Stimulated activated CD4-positive, alpha-beta T cell treated with anti-CD3 and anti-CD28 coated beads, Interleukin-1b, Interleukin-23, amount 100 ng/mL, for 4 hours (primary cell): ENCODE measurements around the gene TUT4.

Experiments
- DNase-seq, 2 donors: peaks; one replicate each; pipeline ENCODE4 v3.0.0-alpha.2; 2020; ENCODE audit warnings: low read depth in 2 of 2

TUT4 gene

DNA sequence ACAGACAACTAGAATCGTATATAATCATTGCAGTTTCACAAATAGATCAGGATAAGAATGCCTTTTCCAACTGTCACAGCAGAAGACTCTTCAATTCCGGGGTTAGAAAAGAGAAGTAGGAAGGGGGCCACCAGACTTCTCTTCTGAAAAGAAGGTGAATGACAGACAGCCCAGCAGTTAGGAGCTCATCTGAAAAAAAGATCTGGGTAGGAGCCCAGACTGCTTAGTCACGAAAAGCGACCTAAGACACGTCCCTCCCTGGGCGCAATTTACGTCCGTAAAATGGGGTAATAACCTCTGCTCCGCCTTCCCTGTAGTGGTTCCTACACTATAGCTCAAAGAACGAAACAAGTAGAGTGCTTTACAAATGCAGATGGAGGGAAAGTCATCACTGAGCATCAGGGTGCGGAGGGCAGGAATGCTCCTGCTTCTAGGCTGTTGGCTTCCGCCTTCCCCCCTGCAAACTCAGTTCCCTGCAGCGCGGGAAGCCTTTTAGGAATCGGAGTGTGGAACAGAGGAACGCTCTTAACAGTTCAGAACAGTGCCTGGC, 149.3 kb downstream of the TUT4 start:
- peak in 1 of 2 donors; percentile 12 for DNase-seq

DNA sequence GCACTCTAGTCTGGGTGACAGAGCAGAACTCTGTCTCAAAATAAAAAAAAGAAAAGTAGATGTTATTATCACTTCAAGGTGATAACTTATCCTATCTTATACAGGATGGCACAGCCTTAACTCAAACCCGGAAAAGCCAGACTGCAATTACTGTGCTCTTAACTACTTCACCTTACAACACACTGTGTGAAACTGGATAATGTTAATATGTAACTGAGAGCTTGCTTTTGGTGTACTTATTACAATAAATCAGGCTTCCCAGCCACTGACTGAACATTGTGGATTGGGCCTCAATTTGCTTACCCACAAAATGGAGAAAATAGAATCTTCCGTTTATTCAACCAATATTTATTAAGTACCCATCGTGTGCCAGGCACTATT, 150.0 kb downstream of the TUT4 start:
- no peak for DNase-seq

DNA sequence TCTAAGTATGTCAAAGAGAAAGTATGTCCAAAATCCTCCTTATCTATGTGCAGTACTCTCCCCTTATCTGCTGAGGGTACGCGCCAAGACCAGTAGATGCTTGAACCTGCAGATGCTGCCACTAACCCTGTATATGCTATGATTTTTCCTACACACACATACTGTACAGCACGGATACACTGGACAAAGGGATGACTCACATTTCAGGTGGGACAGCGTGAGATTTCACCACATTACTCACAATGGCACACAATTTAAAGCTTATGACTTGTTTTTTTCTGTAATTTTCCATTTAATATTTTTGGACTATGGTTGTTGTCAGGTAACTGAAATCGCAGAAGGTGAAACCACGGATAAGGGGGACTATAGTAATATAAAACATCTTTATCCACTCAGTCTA, 152.8 kb downstream of the TUT4 start:
- DNase-seq = no peak

DNA sequence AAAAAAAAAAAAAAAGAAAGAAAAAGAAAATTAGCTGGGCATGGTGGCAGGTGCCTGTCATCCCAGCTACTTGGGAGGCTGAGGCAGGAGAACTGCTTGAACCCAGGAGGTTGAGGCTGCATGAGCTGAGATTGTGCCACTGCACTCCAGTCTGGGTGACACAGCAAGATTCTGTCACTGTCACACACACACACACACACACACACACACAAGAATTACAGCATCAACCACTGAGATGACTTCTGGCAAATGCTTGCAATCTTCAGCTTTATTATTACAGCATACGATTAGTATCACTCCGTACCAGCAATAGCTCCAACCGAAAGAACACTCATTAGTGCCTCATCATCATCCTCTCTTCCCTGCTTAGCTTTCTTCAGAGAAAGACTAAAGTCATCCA, 153.3 kb downstream of the TUT4 start:
- DNase-seq = no peak

DNA sequence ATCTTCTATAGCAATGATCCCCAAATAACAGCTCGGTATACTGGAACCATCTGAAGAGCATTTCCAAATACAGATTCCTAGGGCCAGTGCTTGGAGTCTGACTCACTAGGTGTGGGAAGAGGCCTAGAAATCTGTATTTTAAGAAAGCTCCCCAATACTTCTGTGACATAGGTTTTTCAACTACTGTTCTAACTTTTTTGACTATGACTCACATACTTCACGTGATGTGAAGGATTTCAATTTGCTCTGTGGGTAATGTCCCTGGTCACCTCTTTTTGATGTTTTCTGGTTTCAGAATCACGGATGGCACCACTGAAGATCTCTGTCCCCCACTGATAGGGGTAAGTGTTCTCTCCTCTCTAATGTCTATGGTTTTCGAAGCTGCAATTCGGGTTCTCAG, 159.7 kb downstream of the TUT4 start:
- no peak for DNase-seq

DNA sequence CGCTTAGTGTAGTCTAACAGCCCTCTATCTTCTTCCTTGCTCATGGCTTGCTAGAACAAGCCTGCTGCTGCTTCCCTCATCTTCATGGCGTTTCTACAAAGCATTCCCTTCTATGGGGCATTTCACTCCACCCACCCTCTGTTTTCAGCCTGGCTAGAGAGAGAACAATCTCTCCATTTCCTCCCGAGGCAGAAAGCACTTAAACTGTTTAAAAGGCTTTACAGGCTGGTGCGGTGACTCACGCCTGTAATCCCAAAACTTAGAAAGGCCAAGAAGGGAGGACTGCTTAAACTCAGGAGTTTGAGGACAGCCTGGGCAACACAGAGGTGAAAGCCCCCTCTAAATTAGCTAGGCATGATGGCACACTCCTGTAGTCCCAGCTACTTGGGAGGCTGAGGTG, 166.4 kb downstream of the TUT4 start:
- DNase-seq = no peak

DNA sequence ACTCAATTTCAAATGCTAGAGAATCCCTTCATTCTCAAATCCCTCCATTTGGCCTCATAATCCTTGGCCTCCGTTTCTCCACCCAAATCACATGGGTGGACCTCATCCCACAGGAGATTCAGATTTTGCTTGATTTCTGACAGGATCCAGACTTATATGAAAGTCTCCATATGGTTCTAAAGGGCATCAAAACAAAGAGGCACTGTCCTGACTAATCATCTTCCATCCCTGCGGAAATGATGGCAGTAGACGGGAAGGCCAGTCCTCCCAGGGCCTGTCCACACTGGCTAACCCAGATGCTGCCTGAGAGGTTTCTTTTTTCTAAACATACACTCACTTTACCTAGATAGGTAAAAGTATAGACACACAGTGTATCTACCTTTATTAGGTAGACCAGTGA, 167.5 kb downstream of the TUT4 start:
- no peak for DNase-seq
